Endothelial cell of umbilical vein (primary cell): Measurements from ENCODE around the gene SCAF1. TPM values are rescaled to one million over a fixed set of nuclear protein-coding genes. Genes with fewer than 3 reads are reported as not detected.

ENCODE experiments used
- BruUV-seq: library from RNA; stranded (reverse); fragments of 400-500 nt; replicated peaks from 2 replicates; lab custom pipeline; 2021; lab: Mats Ljungman, UMichigan
- CTCF ChIA-PET: fragments of 300-600, 350-600 bp; sonication (Branson Sonifier 250); formaldehyde crosslinking; loops from one replicate; lab custom pipeline; 2021; ENCODE audit warnings: antibody characterized with exemption, inconsistent platforms; lab: Charles Lee
- POLR2A ChIA-PET: fragments of 300-600, 350-600 bp; sonication (Branson Sonifier 250); formaldehyde crosslinking; loops from one replicate; lab custom pipeline; 2021; ENCODE audit warnings: antibody characterized with exemption, inconsistent platforms; lab: Charles Lee
- DNase-seq: peaks from one replicate; pipeline ENCODE4 v3.0.0-alpha.2; 2011; ENCODE audit warnings: low read depth, low spot score
- FAIRE-seq: peaks from 2 replicates; lab custom pipeline; 2011; peaks lifted over from hg19 to GRCh38; lab: Jason Lieb, UNC
- H2AFZ ChIP-seq: 2 replicates; pipeline ENCODE4 v1.6.0; 2012; ENCODE audit warnings: low read depth, low read length, control low read depth, inconsistent platforms
- H3K27ac ChIP-seq: 2 replicates; pipeline ENCODE4 v1.5.1; 2011; ENCODE audit warnings: low read depth, mild to moderate bottlenecking, control low read depth, low read length, moderate library complexity; ENCODE audit not compliant: insufficient read depth
- H3K27me3 ChIP-seq, 2 experiments: 2 replicates each; pipeline versions ENCODE4 v1.6.0 to v1.6.1; 2011; ENCODE audit warnings: low read length in 2 of 2, mixed read lengths in 1 of 2; ENCODE audit not compliant: control insufficient read depth in 2 of 2, insufficient read depth in 2 of 2
- H3K36me3 ChIP-seq, 2 experiments: 2 replicates in 1 of 2; 3 replicates in 1 of 2; pipeline ENCODE4 v1.5.1; 2011; ENCODE audit warnings: low read length in 2 of 2, mild to moderate bottlenecking in 1 of 2, moderate library complexity in 1 of 2; ENCODE audit not compliant: control insufficient read depth in 2 of 2, insufficient read depth in 2 of 2; ENCODE audit errors: extremely low read depth in 1 of 2
- H3K4me1 ChIP-seq: 3 replicates; pipeline ENCODE4 v1.5.1; 2011; ENCODE audit warnings: mild to moderate bottlenecking, low read length; ENCODE audit not compliant: control insufficient read depth, insufficient read depth; ENCODE audit errors: extremely low read depth
- H3K4me2 ChIP-seq: 2 replicates; pipeline ENCODE4 v1.6.1; 2011; ENCODE audit warnings: low read length, control low read depth, mixed read lengths; ENCODE audit not compliant: insufficient read depth
- H3K4me3 ChIP-seq, 3 experiments: fragments of 200-600 bp in 1 of 3; sonication (generic), shearing (Covaris generic) in 1 of 3; replicated peaks in 1 of 3; 2 replicates each; pipeline ENCODE4 v1.5.1; 2011 to 2016; ENCODE audit warnings: control low read depth in 3 of 3, low read length in 3 of 3, mild to moderate bottlenecking in 2 of 3, inconsistent platforms in 1 of 3, low read depth in 1 of 3, moderate library complexity in 1 of 3; ENCODE audit not compliant: insufficient read depth in 1 of 3
- H3K79me2 ChIP-seq: 2 replicates; pipeline ENCODE4 v1.6.0; 2012; ENCODE audit warnings: low read length, inconsistent platforms; ENCODE audit not compliant: control insufficient read depth, insufficient read depth
- H3K9ac ChIP-seq: replicated peaks from 2 replicates; pipeline ENCODE3; 2011; ENCODE audit warnings: low read length, control low read depth; ENCODE audit not compliant: insufficient read depth; ENCODE audit errors: extremely low read depth
- H3K9me1 ChIP-seq: replicated peaks from 3 replicates; pipeline ENCODE4 v1.6.0; 2011; ENCODE audit warnings: mild to moderate bottlenecking, low read length; ENCODE audit not compliant: control insufficient read depth, insufficient read depth; ENCODE audit errors: extremely low read depth
- H3K9me3 ChIP-seq: replicated peaks from 2 replicates; pipeline ENCODE4 v1.5.1; 2012; ENCODE audit warnings: low read length, inconsistent platforms; ENCODE audit not compliant: control insufficient read depth, insufficient read depth
- H4K20me1 ChIP-seq: replicated peaks from 2 replicates; pipeline ENCODE3; 2011; ENCODE audit warnings: mild to moderate bottlenecking, low read length; ENCODE audit not compliant: control insufficient read depth, insufficient read depth; ENCODE audit errors: extremely low read depth
- MYC ChIP-seq: IDR thresholded peaks from one replicate; pipeline ENCODE4 v1.6.1; 2011; ENCODE audit warnings: mild to moderate bottlenecking, low read depth, low read length
- POLR2A ChIP-seq: IDR thresholded peaks from 2 replicates; pipeline ENCODE4 v1.6.1; 2012; ENCODE audit warnings: low read depth, mild to moderate bottlenecking, control low read depth, low read length
- dilution Hi-C: fragments of 300-500 bp; cut with MboI; formaldehyde crosslinking; loops from one replicate; pipeline ENCODE4 v1.15.0; 2019; ENCODE audit warnings: low sequenced_read_pairs; ENCODE audit not compliant: extremely low pct_ligation_motif_present
- intact Hi-C: fragments of 100-400 bp; cut with micrococcal nuclease; formaldehyde crosslinking; loops from one replicate; pipeline ENCODE4 v1.10.0; 2022
- polyA plus RNA-seq, 4 experiments: library from polyadenylated mRNA; depleted of rRNA in 3 of 4; stranded (reverse) in 3 of 4; unstranded in 1 of 4; fragments of >200 nt; gene quantifications; 2 replicates each; pipeline versions ENCODE4 v1.2.1 to v1.2.3, GENCODE V29; 2011 to 2012; ENCODE audit warnings: missing spikeins in 1 of 4
- total RNA-seq: library from RNA; stranded (reverse); gene quantifications from 2 replicates; pipeline ENCODE4 v1.2.3, GENCODE V29; 2021
- TF ChIP-seq, protein P1 (sequence below), 2 donors: IDR thresholded peaks; 1 replicate in 1 of 2; 2 replicates in 1 of 2; pipeline ENCODE4 v1.5.1; 2011; ENCODE audit warnings: low read length in 2 of 2, mild to moderate bottlenecking in 2 of 2, moderate library complexity in 2 of 2, control low read depth in 1 of 2, inconsistent platforms in 1 of 2, low read depth in 1 of 2; ENCODE audit not compliant: insufficient read depth in 1 of 2; ENCODE audit errors: extremely low read depth in 1 of 2

The SCAF1 gene
- total and polyA plus RNA-seq, 2 donors (not counting 3 experiments of a cell fraction or from before 2014, with no cell fraction given) = 13.3 to 75.8 TPM

- intact Hi-C loops = no loop called here
- CTCF ChIA-PET = interaction anchor here (0.5 to 1.6 kb wide), 11 partner anchors 8 to 207 kb away, joined by 3 to 9 read pairs (median 4); partner anchors contain the start of genes ADM5 and CPT1C
- no TSS peak for BruUV-seq
- no peak overlapping the region for H3K27ac ChIP-seq
- H2AFZ ChIP-seq = no peak overlapping the region
- H3K4me2 ChIP-seq = no peak overlapping the region
- H3K4me1 ChIP-seq = peaks cover 23% of the 10 kb centered on the region
- no peaks in the 10 kb centered on the region for H3K9me1 ChIP-seq
- H3K9ac ChIP-seq = no peak overlapping the region
- peak; percentile 89 for DNase-seq
- POLR2A ChIA-PET = no interaction called here
- no peaks in the 10 kb centered on the region for H3K9me3 ChIP-seq
- peak; percentile 80 for FAIRE-seq
- no peaks in the 10 kb centered on the region for H4K20me1 ChIP-seq
- TF ChIP-seq MYC = peak; percentile 3
- TF ChIP-seq POLR2A = no peak
- TF ChIP-seq, protein P1, sequence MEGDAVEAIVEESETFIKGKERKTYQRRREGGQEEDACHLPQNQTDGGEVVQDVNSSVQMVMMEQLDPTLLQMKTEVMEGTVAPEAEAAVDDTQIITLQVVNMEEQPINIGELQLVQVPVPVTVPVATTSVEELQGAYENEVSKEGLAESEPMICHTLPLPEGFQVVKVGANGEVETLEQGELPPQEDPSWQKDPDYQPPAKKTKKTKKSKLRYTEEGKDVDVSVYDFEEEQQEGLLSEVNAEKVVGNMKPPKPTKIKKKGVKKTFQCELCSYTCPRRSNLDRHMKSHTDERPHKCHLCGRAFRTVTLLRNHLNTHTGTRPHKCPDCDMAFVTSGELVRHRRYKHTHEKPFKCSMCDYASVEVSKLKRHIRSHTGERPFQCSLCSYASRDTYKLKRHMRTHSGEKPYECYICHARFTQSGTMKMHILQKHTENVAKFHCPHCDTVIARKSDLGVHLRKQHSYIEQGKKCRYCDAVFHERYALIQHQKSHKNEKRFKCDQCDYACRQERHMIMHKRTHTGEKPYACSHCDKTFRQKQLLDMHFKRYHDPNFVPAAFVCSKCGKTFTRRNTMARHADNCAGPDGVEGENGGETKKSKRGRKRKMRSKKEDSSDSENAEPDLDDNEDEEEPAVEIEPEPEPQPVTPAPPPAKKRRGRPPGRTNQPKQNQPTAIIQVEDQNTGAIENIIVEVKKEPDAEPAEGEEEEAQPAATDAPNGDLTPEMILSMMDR (IDR thresholded peaks at IDR 0.05; ENCODE audit: extremely low read depth in 1 of 2, insufficient read depth in 1 of 2, low read depth in 1 of 2, low read length in 2 of 2) = peak; percentile 100
- H3K36me3 ChIP-seq = peaks cover 8 to 22% of the 10 kb centered on the region in 2 experiments
- dilution Hi-C loops = no loop called here
- peaks cover 47% of the 10 kb centered on the region for H3K79me2 ChIP-seq
- H3K4me3 ChIP-seq = no peak overlapping the region
- H3K27me3 ChIP-seq = no peaks in the 10 kb centered on the region
These were observed 38.7 kb downstream of the SCAF1 start for GRCh38 chr19:49680421-49681351.

DNA sequence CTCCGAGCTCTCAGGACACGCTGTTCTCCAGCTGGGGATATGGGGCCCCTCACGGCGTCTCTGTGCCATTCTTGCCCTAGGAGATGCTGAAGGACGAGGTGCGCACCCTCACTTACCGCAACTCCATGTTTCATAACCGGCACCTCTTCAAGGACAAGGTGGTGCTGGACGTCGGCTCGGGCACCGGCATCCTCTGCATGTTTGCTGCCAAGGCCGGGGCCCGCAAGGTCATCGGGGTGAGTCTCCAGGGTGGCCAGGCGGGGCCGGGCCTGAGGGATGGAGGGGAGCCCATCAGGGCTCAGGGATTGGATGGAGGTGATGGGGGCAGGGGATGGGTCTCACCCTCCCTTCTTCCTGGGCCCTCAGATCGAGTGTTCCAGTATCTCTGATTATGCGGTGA is 39.8 kb downstream of the SCAF1 start:
- H3K4me1 ChIP-seq = peaks cover 21% of the 10 kb centered on the region
- ChIA-PET POLR2A (no interaction called here), CTCF (interaction anchor here (1.3 to 1.6 kb wide), 2 partner anchors 18 to 179 kb away, joined by 6 read pairs; no protein-coding TSS in a partner anchor)
- no peaks in the 10 kb centered on the region for H4K20me1 ChIP-seq
- H3K9me1 ChIP-seq = no peaks in the 10 kb centered on the region
- H2AFZ ChIP-seq = no peak overlapping the region
- no peak overlapping the region for H3K4me3 ChIP-seq
- H3K9ac ChIP-seq = no peak overlapping the region
- no peak for FAIRE-seq
- dilution Hi-C loops = no loop called here
- TF ChIP-seq POLR2A = no peak
- no peak for DNase-seq
- peaks cover 47% of the 10 kb centered on the region for H3K79me2 ChIP-seq
- intact Hi-C loops = no loop called here
- no peak overlapping the region for H3K27ac ChIP-seq
- H3K4me2 ChIP-seq = no peak overlapping the region
- H3K9me3 ChIP-seq = no peaks in the 10 kb centered on the region
- H3K27me3 ChIP-seq = no peaks in the 10 kb centered on the region
- no TSS peak for BruUV-seq
- H3K36me3 ChIP-seq = peaks cover 8 to 29% of the 10 kb centered on the region in 2 experiments
